BJ (cell line): ENCODE results near the gene SLC2A13. TPM values are rescaled to one million over a fixed set of nuclear protein-coding genes. Genes with fewer than 3 reads are reported as not detected.

ENCODE experiments used
- CTCF ChIA-PET: fragments of 350-600 bp; formaldehyde crosslinking; extraction: SDS; loops from one replicate; lab custom pipeline; 2021; ENCODE audit warnings: antibody characterized with exemption, inconsistent platforms; lab: Yijun Ruan, JAX
- POLR2A ChIA-PET: fragments of 300-600 bp; sonication (Branson Sonifier 250); formaldehyde crosslinking; extraction: SDS; loops from one replicate; lab custom pipeline; 2021; ENCODE audit warnings: antibody characterized with exemption; lab: Charles Lee
- DNase-seq: peaks from one replicate; pipeline ENCODE4 v3.0.0-alpha.2; 2011; ENCODE audit warnings: low read depth
- H3K27me3 ChIP-seq: 2 replicates; pipeline ENCODE4 v1.6.0; 2011; ENCODE audit warnings: low read length; ENCODE audit not compliant: control insufficient read depth, insufficient read depth
- H3K36me3 ChIP-seq: 2 replicates; pipeline ENCODE4 v1.5.1; 2011; ENCODE audit warnings: low read length; ENCODE audit not compliant: control insufficient read depth, insufficient read depth
- H3K4me3 ChIP-seq: 2 replicates; pipeline ENCODE4 v1.5.1; 2011; ENCODE audit warnings: low read depth, mild to moderate bottlenecking, control low read depth, low read length
- polyA plus RNA-seq: library from polyadenylated mRNA; depleted of rRNA; stranded (reverse); fragments of >200 nt; gene quantifications from 2 replicates; pipeline ENCODE4 v1.2.3, GENCODE V29; 2011
- TF ChIP-seq, protein P1 (sequence below): IDR thresholded peaks from 2 replicates; pipeline ENCODE4 v1.5.1; 2011; ENCODE audit warnings: low read depth, mild to moderate bottlenecking, control low read depth, inconsistent platforms, low read length, moderate library complexity; ENCODE audit not compliant: insufficient read depth

The SLC2A13 gene
- polyA plus RNA-seq, 1 experiment = 1.2 TPM

DNA sequence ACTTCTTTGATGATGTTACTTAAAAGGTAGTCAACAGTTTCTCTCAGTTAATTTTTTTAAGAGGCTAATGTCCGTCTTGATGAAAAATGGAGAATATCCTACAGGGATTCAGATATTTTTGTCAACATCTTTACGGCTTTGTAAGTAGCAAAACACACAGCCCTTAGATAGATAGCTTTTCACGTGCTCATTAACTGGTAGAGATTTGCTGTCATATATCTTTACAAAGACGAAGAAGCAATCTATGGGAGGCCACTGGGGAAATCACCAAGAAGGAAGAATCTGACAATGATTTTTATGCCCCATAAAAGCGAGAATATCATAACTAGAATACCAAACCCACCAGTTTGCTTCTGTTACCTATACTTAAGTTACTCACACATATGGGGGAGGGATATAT is 121.2 kb downstream of the SLC2A13 start:
- CTCF ChIA-PET = no interaction called here
- POLR2A ChIA-PET = interaction anchor here (0.6 kb wide), 1 partner anchor 120 kb away, joined by 3 read pairs; no protein-coding TSS in a partner anchor
- Histone ChIP-seq H3K36me3 (no peaks in the 10 kb centered on the region), H3K27me3 (no peaks in the 10 kb centered on the region), H3K4me3 (no peak overlapping the region)
- TF ChIP-seq, protein P1, sequence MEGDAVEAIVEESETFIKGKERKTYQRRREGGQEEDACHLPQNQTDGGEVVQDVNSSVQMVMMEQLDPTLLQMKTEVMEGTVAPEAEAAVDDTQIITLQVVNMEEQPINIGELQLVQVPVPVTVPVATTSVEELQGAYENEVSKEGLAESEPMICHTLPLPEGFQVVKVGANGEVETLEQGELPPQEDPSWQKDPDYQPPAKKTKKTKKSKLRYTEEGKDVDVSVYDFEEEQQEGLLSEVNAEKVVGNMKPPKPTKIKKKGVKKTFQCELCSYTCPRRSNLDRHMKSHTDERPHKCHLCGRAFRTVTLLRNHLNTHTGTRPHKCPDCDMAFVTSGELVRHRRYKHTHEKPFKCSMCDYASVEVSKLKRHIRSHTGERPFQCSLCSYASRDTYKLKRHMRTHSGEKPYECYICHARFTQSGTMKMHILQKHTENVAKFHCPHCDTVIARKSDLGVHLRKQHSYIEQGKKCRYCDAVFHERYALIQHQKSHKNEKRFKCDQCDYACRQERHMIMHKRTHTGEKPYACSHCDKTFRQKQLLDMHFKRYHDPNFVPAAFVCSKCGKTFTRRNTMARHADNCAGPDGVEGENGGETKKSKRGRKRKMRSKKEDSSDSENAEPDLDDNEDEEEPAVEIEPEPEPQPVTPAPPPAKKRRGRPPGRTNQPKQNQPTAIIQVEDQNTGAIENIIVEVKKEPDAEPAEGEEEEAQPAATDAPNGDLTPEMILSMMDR = no peak
- DNase-seq = no peak

GRCh38 chr12:39975374-39975918 is 130.4 kb downstream of the SLC2A13 start:
- Histone ChIP-seq H3K4me3 (no peak overlapping the region), H3K27me3 (no peaks in the 10 kb centered on the region), H3K36me3 (no peaks in the 10 kb centered on the region)
- no peak for DNase-seq
- POLR2A ChIA-PET = no interaction called here
- TF ChIP-seq, protein P1 = no peak
- CTCF ChIA-PET = interaction anchor here (3.4 kb wide), 1 partner anchor 16 kb away, joined by 17 read pairs; no protein-coding TSS in a partner anchor

DNA sequence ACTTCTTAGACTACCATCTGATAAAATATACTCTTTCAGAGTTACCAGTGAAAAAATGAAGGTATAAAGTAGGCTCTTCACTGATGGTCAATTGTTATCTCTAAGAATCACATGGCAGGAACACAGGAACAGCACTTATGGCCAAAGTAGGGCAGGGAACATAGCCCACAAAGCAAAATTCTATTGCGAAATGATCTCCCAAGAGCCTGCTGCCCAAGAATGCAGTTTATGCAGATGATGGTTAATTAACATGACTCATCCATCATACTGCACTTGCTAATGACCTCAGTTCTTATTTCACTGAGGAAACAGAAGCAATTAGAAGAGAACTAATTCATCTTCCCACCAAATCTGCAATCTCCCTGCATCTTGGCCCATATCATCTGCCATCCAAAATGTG is 133.8 kb downstream of the SLC2A13 start:
- DNase-seq = peak; percentile 9

DNA sequence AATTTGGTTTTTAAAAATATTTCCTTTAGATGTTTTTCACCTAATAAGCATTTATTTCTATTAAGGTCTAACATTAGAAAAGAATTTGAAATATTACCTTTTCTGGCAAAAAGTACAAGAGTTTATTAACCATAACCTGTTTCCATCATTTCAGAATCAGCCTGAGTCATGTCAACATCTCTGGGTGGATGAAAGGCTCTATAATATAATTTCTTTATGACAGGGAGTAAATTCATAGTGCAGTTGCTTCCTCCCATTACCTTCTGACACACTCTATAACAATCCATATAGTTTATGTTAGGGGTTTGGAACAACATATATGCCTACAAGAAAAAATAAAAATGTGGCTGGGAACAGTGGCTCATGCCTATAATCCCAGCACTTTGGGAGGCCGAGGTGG is 134.5 kb downstream of the SLC2A13 start:
- CTCF ChIA-PET = interaction anchor here (0.6 kb wide), 2 partner anchors 21 to 248 kb away, joined by 3 read pairs; no protein-coding TSS in a partner anchor
- POLR2A ChIA-PET = no interaction called here
- H3K27me3 ChIP-seq = no peaks in the 10 kb centered on the region
- H3K36me3 ChIP-seq = no peaks in the 10 kb centered on the region
- TF ChIP-seq, protein P1 = no peak
- H3K4me3 ChIP-seq = no peak overlapping the region
- DNase-seq = no peak

More for the DNA sequence above, 133.8 kb downstream of the SLC2A13 start:
- POLR2A ChIA-PET = no interaction called here
- CTCF ChIA-PET = no interaction called here
- TF ChIP-seq, protein P1 = no peak
- Histone ChIP-seq H3K27me3 (no peaks in the 10 kb centered on the region), H3K36me3 (no peaks in the 10 kb centered on the region), H3K4me3 (no peak overlapping the region)

GRCh38 chr12:39966721-39967120 is 139.2 kb downstream of the SLC2A13 start:
- Histone ChIP-seq H3K27me3 (no peaks in the 10 kb centered on the region), H3K4me3 (no peak overlapping the region), H3K36me3 (no peaks in the 10 kb centered on the region)
- DNase-seq = no peak
- POLR2A ChIA-PET = no interaction called here
- CTCF ChIA-PET = no interaction called here
- TF ChIP-seq, protein P1 = no peak
